NCI-H748 treated with DMSO at 0.1 percent for 48 hours (cell line): ENCODE measurements around the gene PRR29.

Experiments used
- DNase-seq: peaks from one replicate; lab custom pipeline; 2025; lab: John Stamatoyannopoulos, UW

PRR29 gene

GRCh38 chr17:63998050-63998720 lies at the start of gene PRR29:
PRR29 (plus strand) TSS chr17:63998351; CDS start chr17:63998365, 14 bp downstream.
- peak; percentile 64 for DNase-seq

GRCh38 chr17:63948521-63948920 lies 49.6 kb upstream of the PRR29 start:
- DNase-seq: no peak

- DNase-seq: no peak
Observed at GRCh38 chr17:63949576-63950250, 48.4 kb upstream of the PRR29 start.

GRCh38 chr17:63950940-63951907 lies 46.9 kb upstream of the PRR29 start:
- DNase-seq: no peak

- DNase-seq: no peak
Observed at GRCh38 chr17:63954402-63955063, 43.6 kb upstream of the PRR29 start.

GRCh38 chr17:63955232-63955631 lies 42.9 kb upstream of the PRR29 start:
- DNase-seq: no peak

- DNase-seq: no peak
Observed at GRCh38 chr17:63955791-63956190, 42.4 kb upstream of the PRR29 start.

GRCh38 chr17:63956296-63956920 lies 41.7 kb upstream of the PRR29 start:
- DNase-seq: no peak

- DNase-seq: no peak
Observed at GRCh38 chr17:63960006-63960405, 38.1 kb upstream of the PRR29 start.

- no peak for DNase-seq
Observed at GRCh38 chr17:63960430-63960829, 37.7 kb upstream of the PRR29 start.

- DNase-seq: no peak
Observed at GRCh38 chr17:63961355-63962212, 36.6 kb upstream of the PRR29 start.

- DNase-seq: no peak
Observed at GRCh38 chr17:63962298-63962744, 35.8 kb upstream of the PRR29 start.

- no peak for DNase-seq
Observed at GRCh38 chr17:63963123-63963522, 35.0 kb upstream of the PRR29 start.

GRCh38 chr17:63966646-63967264 lies 31.4 kb upstream of the PRR29 start:
- no peak for DNase-seq

- DNase-seq: no peak
Observed at GRCh38 chr17:63967953-63968352, 30.2 kb upstream of the PRR29 start.

- no peak for DNase-seq
Observed at GRCh38 chr17:63969278-63969677, 28.9 kb upstream of the PRR29 start.

- DNase-seq: no peak
Observed at GRCh38 chr17:63972796-63973195, 25.4 kb upstream of the PRR29 start, which contains the start of gene SCN4A. SCN4A (minus strand) TSS chr17:63972918; CDS start chr17:63972841, 77 bp downstream.

- no peak for DNase-seq
Observed at GRCh38 chr17:63973247-63973646, 24.9 kb upstream of the PRR29 start.

- DNase-seq: no peak
Observed at GRCh38 chr17:63973930-63974593, 24.1 kb upstream of the PRR29 start.
